ENCODE results near the gene OR6C70. TPM values are rescaled to one million over a fixed set of nuclear protein-coding genes. Genes with fewer than 3 reads are reported as not detected.

The OR6C70 gene
- total and polyA plus RNA-seq, 9 of the 15 experiments (the other 6 are each of a cell fraction or from before 2014, with no cell fraction given) = not detected

DNA sequence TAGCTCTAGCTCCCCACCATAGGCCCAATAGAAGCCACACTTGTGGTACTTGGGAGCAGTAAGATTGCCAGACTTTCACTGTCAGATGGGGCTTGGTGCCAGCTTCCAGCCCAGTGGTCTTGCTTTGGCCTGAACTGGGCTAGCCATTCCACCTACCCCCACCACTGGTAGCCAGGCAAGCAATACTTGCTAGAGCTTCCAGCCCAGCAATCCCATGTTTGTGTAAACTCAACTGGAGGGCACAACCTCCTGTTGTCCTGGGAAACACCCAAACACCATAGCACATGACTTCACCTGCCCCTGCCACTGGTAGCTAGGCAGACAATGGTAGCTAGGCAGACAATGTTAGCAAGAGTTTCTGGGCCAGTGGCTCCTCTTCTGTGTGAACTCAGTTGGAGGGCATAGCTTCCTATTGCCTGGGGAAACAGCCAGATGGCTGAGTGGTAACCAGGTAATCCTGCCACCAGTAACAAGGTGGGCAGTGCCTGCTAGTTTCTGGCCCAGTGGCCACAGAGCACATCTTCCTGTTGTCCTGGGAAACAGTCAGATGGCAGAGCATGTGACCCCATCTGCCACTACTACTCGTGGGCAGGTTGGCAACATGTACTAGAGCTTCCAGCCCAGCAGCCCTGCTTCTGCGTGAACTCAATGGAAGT lies 49.5 kb downstream of the OR6C70 start (continued):
- TF ChIP-seq, protein P1, sequence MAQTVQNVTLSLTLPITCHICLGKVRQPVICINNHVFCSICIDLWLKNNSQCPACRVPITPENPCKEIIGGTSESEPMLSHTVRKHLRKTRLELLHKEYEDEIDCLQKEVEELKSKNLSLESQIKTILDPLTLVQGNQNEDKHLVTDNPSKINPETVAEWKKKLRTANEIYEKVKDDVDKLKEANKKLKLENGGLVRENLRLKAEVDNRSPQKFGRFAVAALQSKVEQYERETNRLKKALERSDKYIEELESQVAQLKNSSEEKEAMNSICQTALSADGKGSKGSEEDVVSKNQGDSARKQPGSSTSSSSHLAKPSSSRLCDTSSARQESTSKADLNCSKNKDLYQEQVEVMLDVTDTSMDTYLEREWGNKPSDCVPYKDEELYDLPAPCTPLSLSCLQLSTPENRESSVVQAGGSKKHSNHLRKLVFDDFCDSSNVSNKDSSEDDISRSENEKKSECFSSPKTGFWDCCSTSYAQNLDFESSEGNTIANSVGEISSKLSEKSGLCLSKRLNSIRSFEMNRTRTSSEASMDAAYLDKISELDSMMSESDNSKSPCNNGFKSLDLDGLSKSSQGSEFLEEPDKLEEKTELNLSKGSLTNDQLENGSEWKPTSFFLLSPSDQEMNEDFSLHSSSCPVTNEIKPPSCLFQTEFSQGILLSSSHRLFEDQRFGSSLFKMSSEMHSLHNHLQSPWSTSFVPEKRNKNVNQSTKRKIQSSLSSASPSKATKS (CRISPR knock-in tag; IDR thresholded peaks at IDR 0.05) = no peak
- no peak for TF ChIP-seq PRPF4 (IDR thresholded peaks at IDR 0.05; ENCODE audit: insufficient read depth, low read depth, low read length, poor library complexity, severe bottlenecking)
- no peak for TF ChIP-seq POLR2G (IDR thresholded peaks at IDR 0.05; ENCODE audit: low read depth, low read length)

Other genes with a start within 250 kb of the OR6C70 start
Only the 7 nearest of the 15 such genes appear.
- not detected in 2 replicates for gene OR6C75, start 107.2 kb downstream of the OR6C70 start, total RNA-seq (2014; rRNA removed)
- not detected in 2 replicates for gene OR6C75, start 107.2 kb downstream of the OR6C70 start, total RNA-seq (2014; rRNA removed; fragmentation: Illumina TruSeq; extraction: Trizol)
- gene OR6C75, start 107.2 kb downstream of the OR6C70 start, total RNA-seq (2015; rRNA removed; fragmentation: Illumina TruSeq; extraction: Trizol) = not detected in 2 replicates
- not detected in 2 replicates for gene OR6C75, start 107.2 kb downstream of the OR6C70 start, total RNA-seq (2021)
- gene OR6C75, start 107.2 kb downstream of the OR6C70 start, polyA plus RNA-seq (2011; rRNA removed) = not detected in 2 replicates
- gene OR6C75, start 107.2 kb downstream of the OR6C70 start, polyA plus RNA-seq (2014; fragmentation: Illumina TruSeq; extraction: Trizol) = not detected in 2 replicates
- gene OR6C75, start 107.2 kb downstream of the OR6C70 start, polyA plus RNA-seq (2014; fragmentation: Nextera tagmentation; extraction: Ambion mirVana) = not detected
- gene OR6C75, start 107.2 kb downstream of the OR6C70 start, polyA plus RNA-seq (2014; rRNA removed) = not detected in 2 replicates
- not detected in 2 replicates for gene OR6C65, start 69.6 kb downstream of the OR6C70 start, total RNA-seq (2014; rRNA removed)
- not detected in 2 replicates for gene OR6C65, start 69.6 kb downstream of the OR6C70 start, total RNA-seq (2014; rRNA removed; fragmentation: Illumina TruSeq; extraction: Trizol)
- not detected in 2 replicates for gene OR6C65, start 69.6 kb downstream of the OR6C70 start, total RNA-seq (2015; rRNA removed; fragmentation: Illumina TruSeq; extraction: Trizol)
- not detected in 2 replicates for gene OR6C65, start 69.6 kb downstream of the OR6C70 start, total RNA-seq (2021)
- gene OR6C65, start 69.6 kb downstream of the OR6C70 start, polyA plus RNA-seq (2011; rRNA removed) = not detected in 2 replicates
- not detected in 2 replicates for gene OR6C65, start 69.6 kb downstream of the OR6C70 start, polyA plus RNA-seq (2014; fragmentation: Illumina TruSeq; extraction: Trizol)
- not detected for gene OR6C65, start 69.6 kb downstream of the OR6C70 start, polyA plus RNA-seq (2014; fragmentation: Nextera tagmentation; extraction: Ambion mirVana)
- not detected in 2 replicates for gene OR6C65, start 69.6 kb downstream of the OR6C70 start, polyA plus RNA-seq (2014; rRNA removed)
- not detected in 2 replicates for gene OR6C76, start 43.9 kb downstream of the OR6C70 start, total RNA-seq (2014; rRNA removed)
- gene OR6C76, start 43.9 kb downstream of the OR6C70 start, total RNA-seq (2014; rRNA removed; fragmentation: Illumina TruSeq; extraction: Trizol) = not detected in 2 replicates
- not detected in 2 replicates for gene OR6C76, start 43.9 kb downstream of the OR6C70 start, total RNA-seq (2015; rRNA removed; fragmentation: Illumina TruSeq; extraction: Trizol)
- gene OR6C76, start 43.9 kb downstream of the OR6C70 start, total RNA-seq (2021) = not detected in 2 replicates
- not detected in 2 replicates for gene OR6C76, start 43.9 kb downstream of the OR6C70 start, polyA plus RNA-seq (2011; rRNA removed)
- gene OR6C76, start 43.9 kb downstream of the OR6C70 start, polyA plus RNA-seq (2014; fragmentation: Illumina TruSeq; extraction: Trizol) = not detected in 2 replicates
- gene OR6C76, start 43.9 kb downstream of the OR6C70 start, polyA plus RNA-seq (2014; fragmentation: Nextera tagmentation; extraction: Ambion mirVana) = not detected
- gene OR6C76, start 43.9 kb downstream of the OR6C70 start, polyA plus RNA-seq (2014; rRNA removed) = not detected in 2 replicates
- not detected in 2 replicates for gene OR6C2, start 26.1 kb downstream of the OR6C70 start, total RNA-seq (2014; rRNA removed)
- gene OR6C2, start 26.1 kb downstream of the OR6C70 start, total RNA-seq (2014; rRNA removed; fragmentation: Illumina TruSeq; extraction: Trizol) = not detected in 2 replicates
- not detected in 2 replicates for gene OR6C2, start 26.1 kb downstream of the OR6C70 start, total RNA-seq (2015; rRNA removed; fragmentation: Illumina TruSeq; extraction: Trizol)
- gene OR6C2, start 26.1 kb downstream of the OR6C70 start, total RNA-seq (2021) = not detected in 2 replicates
- not detected in 2 replicates for gene OR6C2, start 26.1 kb downstream of the OR6C70 start, polyA plus RNA-seq (2011; rRNA removed)
- gene OR6C2, start 26.1 kb downstream of the OR6C70 start, polyA plus RNA-seq (2014; fragmentation: Illumina TruSeq; extraction: Trizol) = not detected in 2 replicates
- gene OR6C2, start 26.1 kb downstream of the OR6C70 start, polyA plus RNA-seq (2014; fragmentation: Nextera tagmentation; extraction: Ambion mirVana) = not detected
- not detected in 2 replicates for gene OR6C2, start 26.1 kb downstream of the OR6C70 start, polyA plus RNA-seq (2014; rRNA removed)
- gene OR6C68, start 22.2 kb upstream of the OR6C70 start, total RNA-seq (2014; rRNA removed) = not detected in 2 replicates
- not detected in 2 replicates for gene OR6C68, start 22.2 kb upstream of the OR6C70 start, total RNA-seq (2014; rRNA removed; fragmentation: Illumina TruSeq; extraction: Trizol)
- gene OR6C68, start 22.2 kb upstream of the OR6C70 start, total RNA-seq (2015; rRNA removed; fragmentation: Illumina TruSeq; extraction: Trizol) = not detected in 2 replicates
- gene OR6C68, start 22.2 kb upstream of the OR6C70 start, total RNA-seq (2021) = not detected in 2 replicates
- not detected in 2 replicates for gene OR6C68, start 22.2 kb upstream of the OR6C70 start, polyA plus RNA-seq (2011; rRNA removed)
- gene OR6C68, start 22.2 kb upstream of the OR6C70 start, polyA plus RNA-seq (2014; fragmentation: Illumina TruSeq; extraction: Trizol) = not detected in 2 replicates
- gene OR6C68, start 22.2 kb upstream of the OR6C70 start, polyA plus RNA-seq (2014; fragmentation: Nextera tagmentation; extraction: Ambion mirVana) = not detected
- gene OR6C68, start 22.2 kb upstream of the OR6C70 start, polyA plus RNA-seq (2014; rRNA removed) = not detected in 2 replicates
- not detected in 2 replicates for gene OR6C4, start 79.5 kb upstream of the OR6C70 start, total RNA-seq (2014; rRNA removed)
- gene OR6C4, start 79.5 kb upstream of the OR6C70 start, total RNA-seq (2014; rRNA removed; fragmentation: Illumina TruSeq; extraction: Trizol) = not detected in 2 replicates
- gene OR6C4, start 79.5 kb upstream of the OR6C70 start, total RNA-seq (2015; rRNA removed; fragmentation: Illumina TruSeq; extraction: Trizol) = not detected in 2 replicates
- gene OR6C4, start 79.5 kb upstream of the OR6C70 start, total RNA-seq (2021) = not detected in 2 replicates
- gene OR6C4, start 79.5 kb upstream of the OR6C70 start, polyA plus RNA-seq (2011; rRNA removed) = not detected in 2 replicates
- not detected in 2 replicates for gene OR6C4, start 79.5 kb upstream of the OR6C70 start, polyA plus RNA-seq (2014; fragmentation: Illumina TruSeq; extraction: Trizol)
- gene OR6C4, start 79.5 kb upstream of the OR6C70 start, polyA plus RNA-seq (2014; fragmentation: Nextera tagmentation; extraction: Ambion mirVana) = not detected
- gene OR6C4, start 79.5 kb upstream of the OR6C70 start, polyA plus RNA-seq (2014; rRNA removed) = not detected in 2 replicates
- not detected in 2 replicates for gene OR2AP1, start 102.3 kb upstream of the OR6C70 start, total RNA-seq (2014; rRNA removed)
- not detected in 2 replicates for gene OR2AP1, start 102.3 kb upstream of the OR6C70 start, total RNA-seq (2014; rRNA removed; fragmentation: Illumina TruSeq; extraction: Trizol)
- gene OR2AP1, start 102.3 kb upstream of the OR6C70 start, total RNA-seq (2015; rRNA removed; fragmentation: Illumina TruSeq; extraction: Trizol) = not detected in 2 replicates
- gene OR2AP1, start 102.3 kb upstream of the OR6C70 start, total RNA-seq (2021) = not detected in 2 replicates
- not detected in 2 replicates for gene OR2AP1, start 102.3 kb upstream of the OR6C70 start, polyA plus RNA-seq (2011; rRNA removed)
- gene OR2AP1, start 102.3 kb upstream of the OR6C70 start, polyA plus RNA-seq (2014; fragmentation: Illumina TruSeq; extraction: Trizol) = not detected in 2 replicates
- gene OR2AP1, start 102.3 kb upstream of the OR6C70 start, polyA plus RNA-seq (2014; fragmentation: Nextera tagmentation; extraction: Ambion mirVana) = not detected
- gene OR2AP1, start 102.3 kb upstream of the OR6C70 start, polyA plus RNA-seq (2014; rRNA removed) = not detected in 2 replicates

Data from K562 (cell line).